Colonic mucosa (tissue), 4 donors: ENCODE results near the gene PLD6. TPM values are rescaled to one million over a fixed set of nuclear protein-coding genes. Genes with fewer than 3 reads are reported as not detected.
"Not testable (repeated sequence)": the region's sequence is repeated elsewhere in the genome, so short reads cannot be mapped to it uniquely, and the experiment has no call there.

Experiments
- DNase-seq: peaks from one replicate; pipeline ENCODE4 v3.0.0-alpha.2; 2020
- H3K27ac ChIP-seq: fragments of 200-600 bp; one replicate; pipeline ENCODE4 v1.8.0; 2021
- H3K27me3 ChIP-seq: fragments of 200-600 bp; one replicate; pipeline ENCODE4 v1.8.0; 2021
- H3K36me3 ChIP-seq: fragments of 200-600 bp; one replicate; pipeline ENCODE4 v1.8.0; 2021
- H3K4me1 ChIP-seq: fragments of 200-600 bp; one replicate; pipeline ENCODE4 v1.8.0; 2021; ENCODE audit warnings: mild to moderate bottlenecking
- H3K4me3 ChIP-seq: fragments of 200-600 bp; one replicate; pipeline ENCODE4 v1.8.0; 2021
- H3K9ac ChIP-seq, 2 donors: one replicate each; pipeline ENCODE4 v1.7.0; 2013; ENCODE audit warnings: control low read depth in 2 of 2, low read depth in 2 of 2, low read length in 2 of 2
- H3K9me3 ChIP-seq: fragments of 200-600 bp; one replicate; pipeline ENCODE4 v1.8.0; 2021
- intact Hi-C: fragments of 100-400 bp; cut with DNase I; formaldehyde crosslinking; loops from one replicate; pipeline ENCODE4 v1.14.1; 2022
- total RNA-seq, 2 donors: library from RNA; stranded (reverse); fragmentation: NEBNext Ultra II Directional in 1 of 2; extraction: Animal tissue kit (Norgen Biotek cat#: 25700) in 1 of 2; gene quantifications; one replicate each; pipeline ENCODE4 v1.2.1, GENCODE V29; 2021
- TF ChIP-seq, protein P1 (sequence below): fragments of 200-600 bp; IDR thresholded peaks from one replicate; pipeline ENCODE4 v1.8.0; 2022; ENCODE audit warnings: antibody characterized with exemption, mild to moderate bottlenecking
- donor health status: healthy.
- donor health status: DM: no; HTN: no; CAD: no.
- donor health status: DM: no; HTN: no; CAD: no.

PLD6 gene
- total RNA-seq, 2 donors from 2014 or later = 1.3 to 1.4 TPM

DNA sequence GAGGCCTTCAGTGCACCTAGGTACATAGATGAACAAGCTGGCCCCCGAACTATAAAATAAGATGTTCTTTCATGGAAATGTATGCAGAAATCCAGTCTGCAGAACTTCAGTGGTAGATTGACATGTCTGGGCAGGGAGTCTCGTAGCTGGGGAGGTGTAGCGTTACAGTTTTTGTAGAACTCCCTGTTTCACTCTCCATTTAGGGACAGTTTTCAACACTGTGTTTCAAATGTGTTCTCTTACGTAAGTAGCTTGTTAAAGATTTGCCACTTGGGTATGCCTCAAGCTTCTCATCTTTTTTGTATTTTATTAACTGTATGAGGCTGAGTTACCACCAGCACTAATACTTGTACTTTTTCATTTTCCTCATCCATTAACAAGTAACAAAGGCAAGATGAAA lies 46.6 kb downstream of the PLD6 start:
- H3K27me3 ChIP-seq = no peaks in the 10 kb centered on the region
- H3K9ac ChIP-seq = no peak overlapping the region
- TF ChIP-seq, protein P1, sequence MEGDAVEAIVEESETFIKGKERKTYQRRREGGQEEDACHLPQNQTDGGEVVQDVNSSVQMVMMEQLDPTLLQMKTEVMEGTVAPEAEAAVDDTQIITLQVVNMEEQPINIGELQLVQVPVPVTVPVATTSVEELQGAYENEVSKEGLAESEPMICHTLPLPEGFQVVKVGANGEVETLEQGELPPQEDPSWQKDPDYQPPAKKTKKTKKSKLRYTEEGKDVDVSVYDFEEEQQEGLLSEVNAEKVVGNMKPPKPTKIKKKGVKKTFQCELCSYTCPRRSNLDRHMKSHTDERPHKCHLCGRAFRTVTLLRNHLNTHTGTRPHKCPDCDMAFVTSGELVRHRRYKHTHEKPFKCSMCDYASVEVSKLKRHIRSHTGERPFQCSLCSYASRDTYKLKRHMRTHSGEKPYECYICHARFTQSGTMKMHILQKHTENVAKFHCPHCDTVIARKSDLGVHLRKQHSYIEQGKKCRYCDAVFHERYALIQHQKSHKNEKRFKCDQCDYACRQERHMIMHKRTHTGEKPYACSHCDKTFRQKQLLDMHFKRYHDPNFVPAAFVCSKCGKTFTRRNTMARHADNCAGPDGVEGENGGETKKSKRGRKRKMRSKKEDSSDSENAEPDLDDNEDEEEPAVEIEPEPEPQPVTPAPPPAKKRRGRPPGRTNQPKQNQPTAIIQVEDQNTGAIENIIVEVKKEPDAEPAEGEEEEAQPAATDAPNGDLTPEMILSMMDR = no peak
- no peak for DNase-seq
- H3K4me3 ChIP-seq = no peak overlapping the region
- H3K9me3 ChIP-seq = no peaks in the 10 kb centered on the region
- H3K27ac ChIP-seq = no peak overlapping the region
- H3K36me3 ChIP-seq = peaks cover 28% of the 10 kb centered on the region
- H3K4me1 ChIP-seq = no peaks in the 10 kb centered on the region
- intact Hi-C loops = no loop called here

DNA sequence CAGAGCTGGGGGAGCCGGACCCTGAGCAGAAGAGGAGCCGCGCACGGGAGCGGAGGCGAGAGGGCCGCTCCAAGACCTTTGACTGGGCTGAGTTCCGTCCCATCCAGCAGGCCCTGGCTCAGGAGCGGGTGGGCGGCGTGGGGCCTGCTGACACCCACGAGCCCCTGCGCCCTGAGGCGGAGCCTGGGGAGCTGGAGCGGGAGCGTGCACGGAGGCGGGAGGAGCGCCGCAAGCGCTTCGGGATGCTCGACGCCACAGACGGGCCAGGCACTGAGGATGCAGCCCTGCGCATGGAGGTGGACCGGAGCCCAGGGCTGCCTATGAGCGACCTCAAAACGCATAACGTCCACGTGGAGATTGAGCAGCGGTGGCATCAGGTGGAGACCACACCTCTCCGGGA lies 47.6 kb downstream of the PLD6 start:
- H3K9ac ChIP-seq, H3K9me3 ChIP-seq, H3K4me1 ChIP-seq, H3K27me3 ChIP-seq, H3K27ac ChIP-seq, H3K4me3 ChIP-seq, DNase-seq, intact Hi-C loops: not testable (repeated sequence)
- H3K36me3 ChIP-seq = peaks cover 22% of the 10 kb centered on the region

DNA sequence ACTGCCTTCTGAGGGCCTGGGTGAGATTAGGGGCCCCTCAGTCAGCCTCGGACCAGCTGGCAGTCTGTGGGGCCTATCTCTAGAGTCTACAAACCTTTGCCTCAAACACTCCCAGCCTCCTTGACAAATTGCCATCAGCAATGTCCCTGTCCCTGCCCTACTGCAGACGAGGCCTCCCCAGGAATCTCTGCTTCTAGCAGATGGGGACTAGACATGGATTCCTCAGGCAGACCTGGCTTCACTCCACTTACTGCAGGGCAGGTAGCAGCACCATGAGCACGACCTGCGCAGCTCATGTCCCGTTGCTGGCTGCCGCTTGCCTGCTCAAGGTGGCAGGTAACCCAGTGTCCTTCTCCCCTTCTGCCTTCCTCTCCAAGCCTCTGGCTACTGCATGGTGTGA lies 49.1 kb downstream of the PLD6 start:
- Histone ChIP-seq H3K27ac (no peak overlapping the region), H3K27me3 (no peaks in the 10 kb centered on the region), H3K4me1 (no peaks in the 10 kb centered on the region), H3K36me3 (peaks cover 14% of the 10 kb centered on the region), H3K9ac (no peak overlapping the region), H3K9me3 (no peaks in the 10 kb centered on the region), H3K4me3 (no peak overlapping the region)
- intact Hi-C loops = no loop called here
- no peak for DNase-seq
- TF ChIP-seq, protein P1 = no peak

DNA sequence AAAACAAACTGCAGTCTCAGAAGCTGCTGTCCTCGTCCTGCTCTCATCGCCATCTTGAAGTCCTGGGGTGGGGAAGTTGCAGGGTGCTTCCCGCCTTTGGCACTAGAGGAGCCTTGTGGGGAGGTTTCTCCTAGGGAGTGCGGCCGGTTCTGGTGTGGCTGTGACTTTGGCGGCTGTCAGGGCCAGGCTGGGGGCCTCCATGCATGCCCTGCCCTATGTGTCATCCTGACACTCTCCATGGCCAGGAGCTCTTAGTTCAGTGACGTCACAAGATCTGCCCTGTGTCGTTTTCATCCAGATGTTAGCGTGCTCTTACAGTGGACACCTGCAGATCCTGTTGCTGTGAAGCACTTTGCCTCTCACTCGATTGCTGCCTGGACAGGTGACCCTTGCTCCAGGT lies 49.6 kb downstream of the PLD6 start:
- H3K27ac ChIP-seq = no peak overlapping the region
- no peaks in the 10 kb centered on the region for H3K27me3 ChIP-seq
- no peaks in the 10 kb centered on the region for H3K4me1 ChIP-seq
- intact Hi-C loops = no loop called here
- H3K4me3 ChIP-seq = no peak overlapping the region
- no peak for DNase-seq
- TF ChIP-seq, protein P1 = no peak
- H3K9me3 ChIP-seq = no peaks in the 10 kb centered on the region
- peaks cover 14% of the 10 kb centered on the region for H3K36me3 ChIP-seq
- H3K9ac ChIP-seq = no peak overlapping the region

DNA sequence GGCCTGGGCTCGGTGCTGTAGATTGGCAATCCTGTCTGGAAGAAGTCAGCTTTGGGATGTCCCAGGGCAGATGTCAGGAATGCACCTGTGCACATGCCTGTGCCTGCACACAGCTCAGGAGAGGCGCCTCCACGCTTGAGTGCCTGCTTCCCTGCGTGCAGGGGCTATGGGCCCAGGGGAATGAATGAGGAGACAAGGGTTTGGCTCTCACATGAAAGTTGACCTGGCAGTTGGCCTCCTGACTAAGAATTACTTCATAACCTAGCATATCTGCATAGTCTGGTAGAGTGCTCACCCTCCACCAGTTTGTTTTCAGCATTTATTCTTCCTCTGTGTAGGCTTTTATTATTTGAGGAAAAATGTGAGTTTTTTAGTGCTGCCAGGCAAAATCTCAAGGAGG lies 50.0 kb downstream of the PLD6 start:
- no peak for DNase-seq
- H3K9ac ChIP-seq = no peak overlapping the region
- TF ChIP-seq, protein P1 = no peak
- no peak overlapping the region for H3K4me3 ChIP-seq
- H3K9me3 ChIP-seq = no peaks in the 10 kb centered on the region
- no peaks in the 10 kb centered on the region for H3K27me3 ChIP-seq
- H3K4me1 ChIP-seq = no peaks in the 10 kb centered on the region
- intact Hi-C loops = no loop called here
- H3K36me3 ChIP-seq = peaks cover 14% of the 10 kb centered on the region
- H3K27ac ChIP-seq = no peak overlapping the region

DNA sequence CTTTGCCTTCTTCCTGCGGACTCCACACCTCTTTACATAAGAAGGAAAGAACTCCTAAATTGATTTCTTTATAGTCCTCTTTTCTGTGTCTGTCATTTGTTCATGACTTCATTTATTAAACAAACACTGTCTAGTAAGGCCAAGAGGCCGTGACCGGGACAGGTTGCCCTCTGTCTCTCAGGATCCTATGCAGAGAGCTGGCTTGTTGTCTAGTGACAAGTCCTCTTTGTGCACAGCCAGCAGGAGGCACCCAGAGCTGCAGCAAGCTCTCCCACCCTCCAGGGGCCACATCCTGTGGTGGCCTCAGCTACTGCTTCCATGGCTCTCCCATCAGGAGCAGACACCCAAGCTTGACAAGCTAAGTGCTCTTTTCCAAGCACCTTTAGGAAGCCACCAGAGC lies 50.6 kb downstream of the PLD6 start:
- no peaks in the 10 kb centered on the region for H3K4me1 ChIP-seq

More for the DNA sequence above, 50.6 kb downstream of the PLD6 start:
- no peak overlapping the region for H3K9ac ChIP-seq
- H3K4me3 ChIP-seq = no peak overlapping the region
- H3K9me3 ChIP-seq = no peaks in the 10 kb centered on the region
- intact Hi-C loops = no loop called here
- no peak for DNase-seq
- H3K27ac ChIP-seq = no peak overlapping the region
- TF ChIP-seq, protein P1 = no peak
- H3K27me3 ChIP-seq = no peaks in the 10 kb centered on the region
- peaks cover 14% of the 10 kb centered on the region for H3K36me3 ChIP-seq
